HG03108 (cell line): Measurements from ENCODE around the gene ANKRD16.
"Not testable (repeated sequence)": the region's sequence is repeated elsewhere in the genome, so short reads cannot be mapped to it uniquely, and the experiment has no call there.

Source experiments
- ATAC-seq: cut with Tn5 transposase; IDR thresholded peaks from one replicate; pipeline ENCODE4 v1.9.1; 2021; ENCODE audit warnings: moderate library complexity; ENCODE audit not compliant: unreplicated experiment

The ANKRD16 gene

GRCh38 chr10:5889624-5890451 lies at the start of gene ANKRD16, which contains the start of gene FBH1:
Gene ANKRD16, minus strand, starts transcription at chr10:5889893. Its CDS starts 539 bp downstream, at chr10:5889354.
Gene FBH1, plus strand, starts transcription at chr10:5890243. Its CDS starts 103 bp downstream, at chr10:5890346.
- ATAC-seq: peak; percentile 83

- no peak for ATAC-seq
Measured at GRCh38 chr10:5938291-5938690, 48.6 kb upstream of the ANKRD16 start.

DNA sequence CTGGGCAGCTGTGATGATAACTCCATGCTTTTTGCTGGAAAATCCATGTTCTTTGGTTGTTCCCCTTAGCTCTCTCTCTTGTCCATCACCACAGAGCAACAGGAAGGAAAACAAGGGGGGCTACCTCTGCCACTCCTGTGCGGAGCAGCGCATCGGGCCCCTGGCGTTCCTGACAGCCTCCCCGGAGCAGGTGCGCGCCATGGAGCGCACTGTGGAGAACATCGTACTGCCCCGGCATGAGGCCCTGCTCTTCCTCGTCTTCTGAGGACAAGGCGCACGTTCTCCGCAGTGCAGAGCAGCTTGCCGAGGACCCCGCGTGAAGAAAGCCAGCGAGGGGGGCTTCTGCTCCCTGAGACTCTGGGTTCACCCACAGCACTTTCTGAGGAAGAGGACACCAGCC lies 47.3 kb upstream of the ANKRD16 start:
- ATAC-seq: no peak

DNA sequence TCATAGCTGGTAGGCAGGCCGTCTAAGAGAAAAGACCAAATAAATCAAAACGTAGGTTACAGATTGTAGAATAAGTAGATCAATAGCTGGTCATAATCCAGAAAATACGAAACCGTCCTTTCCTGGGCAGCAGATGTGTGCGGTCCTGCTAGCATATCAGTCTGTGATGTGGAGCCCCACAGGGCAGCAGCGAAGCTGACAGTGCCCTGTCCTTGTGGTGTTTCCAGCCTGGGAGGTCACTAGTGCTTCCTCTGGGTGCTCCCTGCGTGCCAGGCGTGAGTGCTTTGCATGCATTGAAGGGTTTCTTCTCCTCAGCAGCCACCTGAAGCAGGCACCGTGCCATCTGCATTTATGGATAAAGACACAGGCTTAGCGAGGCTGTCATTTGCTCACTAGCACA lies 45.9 kb upstream of the ANKRD16 start:
- no peak for ATAC-seq

DNA sequence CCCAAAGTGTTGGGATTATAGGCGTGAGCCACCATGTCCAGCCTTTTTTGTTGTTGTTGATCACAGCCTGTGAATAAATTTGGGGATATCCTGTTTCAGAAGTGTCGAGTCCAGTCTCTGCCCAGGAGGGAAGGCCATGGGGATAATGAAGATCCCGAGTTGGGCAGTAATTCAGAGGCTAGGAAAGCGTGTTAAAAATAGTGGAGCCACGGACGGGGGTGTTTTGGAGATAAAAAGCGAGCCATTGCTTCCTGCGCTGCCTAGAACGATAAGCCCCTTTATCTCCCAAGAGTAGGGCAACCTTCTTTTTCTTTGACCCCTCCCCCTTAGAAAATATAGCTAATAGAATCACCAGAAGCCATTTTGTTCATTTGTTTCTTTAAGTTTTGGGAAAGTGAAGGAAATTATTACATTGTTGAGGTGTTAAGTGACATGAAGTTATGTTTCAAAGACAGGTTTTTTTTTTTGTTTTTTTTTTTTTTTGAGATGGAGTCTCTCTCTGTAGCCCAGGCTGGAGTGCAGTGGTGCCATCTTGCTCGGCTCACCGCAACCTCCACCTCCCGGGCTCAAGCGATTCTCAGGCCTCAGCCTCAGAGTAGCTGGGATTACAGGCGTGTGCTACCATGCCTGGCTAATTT lies 44.3 kb upstream of the ANKRD16 start:
- no peak for ATAC-seq

- ATAC-seq: no peak
Measured at GRCh38 chr10:5932345-5932744, 42.7 kb upstream of the ANKRD16 start.

GRCh38 chr10:5930272-5930671 lies 40.6 kb upstream of the ANKRD16 start:
- ATAC-seq: no peak

DNA sequence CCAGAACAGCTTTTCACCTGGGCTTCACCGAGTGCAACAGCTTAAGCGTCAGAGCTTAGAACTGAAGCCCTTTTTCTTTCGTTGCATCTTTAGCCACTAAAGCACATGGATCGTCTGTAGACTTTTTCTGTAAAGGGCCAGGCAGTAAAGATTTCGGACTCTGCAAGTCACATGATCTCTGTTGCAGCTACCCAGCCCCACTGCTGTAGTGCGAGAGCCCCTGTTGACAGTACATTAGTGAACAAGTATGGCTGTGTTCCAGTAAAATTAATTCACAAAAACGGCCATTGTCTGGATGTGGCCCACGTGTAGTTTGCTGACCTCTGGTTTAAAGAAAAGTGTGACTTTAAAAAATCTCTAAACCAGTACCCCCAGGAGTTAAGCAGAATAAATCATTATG lies 39.7 kb upstream of the ANKRD16 start:
- no peak for ATAC-seq

GRCh38 chr10:5927306-5927705 lies 37.6 kb upstream of the ANKRD16 start:
- no peak for ATAC-seq

DNA sequence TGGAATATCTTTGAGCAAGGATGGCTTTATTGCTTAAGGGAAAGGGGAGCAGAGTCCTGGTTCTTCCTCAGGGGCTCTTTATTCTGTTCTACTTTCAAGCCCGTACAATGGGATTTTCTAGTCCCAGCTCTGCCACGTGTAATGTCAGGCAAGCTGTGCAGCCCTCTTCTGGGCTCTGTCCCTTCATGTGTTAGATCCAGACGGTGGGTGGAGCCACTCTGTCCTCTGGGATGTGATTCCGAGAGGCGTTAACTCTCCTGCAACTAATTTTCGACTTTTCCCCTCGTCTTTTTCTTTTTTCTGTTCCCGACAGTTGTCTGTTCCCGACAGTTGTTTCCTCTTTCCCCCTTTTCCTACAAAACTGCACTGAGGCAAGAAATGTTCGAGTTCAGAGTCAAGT lies 35.2 kb upstream of the ANKRD16 start:
- ATAC-seq: no peak

GRCh38 chr10:5921746-5922145 lies 32.1 kb upstream of the ANKRD16 start:
- ATAC-seq: no peak

- no peak for ATAC-seq
Measured at GRCh38 chr10:5919568-5919967, 29.9 kb upstream of the ANKRD16 start.

GRCh38 chr10:5918763-5919162 lies 29.1 kb upstream of the ANKRD16 start:
- no peak for ATAC-seq

- ATAC-seq: no peak
Measured at GRCh38 chr10:5917305-5917704, 27.6 kb upstream of the ANKRD16 start.

DNA sequence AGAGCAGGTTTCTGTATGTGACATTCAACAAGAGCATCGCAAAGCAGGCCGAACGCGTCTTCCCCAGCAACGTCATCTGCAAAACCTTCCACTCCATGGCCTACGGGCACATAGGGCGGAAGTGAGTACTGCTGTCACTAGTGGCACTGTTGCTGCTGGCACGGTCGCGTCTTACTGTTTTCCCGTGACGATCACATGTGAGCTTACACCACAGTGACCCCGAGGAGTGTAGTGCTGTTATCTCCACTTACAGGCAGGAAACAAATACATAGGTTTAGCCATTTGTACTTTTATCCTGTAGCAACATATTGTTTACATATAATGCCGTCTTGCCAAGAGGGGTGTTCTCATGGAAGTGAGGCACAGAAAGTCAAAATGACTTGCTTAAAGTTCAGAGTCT lies 25.8 kb upstream of the ANKRD16 start:
- no peak for ATAC-seq

- ATAC-seq: no peak
Measured at GRCh38 chr10:5913736-5914135, 24.0 kb upstream of the ANKRD16 start.

- no peak for ATAC-seq
Measured at GRCh38 chr10:5911670-5912069, 22.0 kb upstream of the ANKRD16 start.

GRCh38 chr10:5910323-5911100 lies 20.8 kb upstream of the ANKRD16 start:
- no peak for ATAC-seq

DNA sequence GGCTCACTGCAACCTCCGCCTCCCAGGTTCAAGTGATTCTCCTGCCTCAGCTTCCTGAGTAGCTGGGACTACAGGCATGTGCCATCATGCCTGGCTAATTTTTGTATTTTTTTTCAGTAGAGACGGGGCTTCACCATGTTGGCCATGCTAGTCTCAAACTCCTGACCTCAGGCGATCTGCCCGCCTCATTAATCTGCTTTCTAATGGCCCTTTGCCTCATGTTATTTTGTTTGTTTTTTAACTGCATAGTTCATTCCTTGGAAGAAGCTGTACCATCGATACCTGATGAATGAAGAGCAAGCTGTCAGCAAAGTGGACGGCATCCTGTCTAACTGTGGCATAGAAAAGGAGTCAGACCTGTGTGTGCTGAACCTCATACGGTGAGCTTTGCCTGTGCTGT lies 19.0 kb upstream of the ANKRD16 start:
- not testable (repeated sequence) for ATAC-seq

GRCh38 chr10:5906651-5907050 lies 17.0 kb upstream of the ANKRD16 start:
- no peak for ATAC-seq

DNA sequence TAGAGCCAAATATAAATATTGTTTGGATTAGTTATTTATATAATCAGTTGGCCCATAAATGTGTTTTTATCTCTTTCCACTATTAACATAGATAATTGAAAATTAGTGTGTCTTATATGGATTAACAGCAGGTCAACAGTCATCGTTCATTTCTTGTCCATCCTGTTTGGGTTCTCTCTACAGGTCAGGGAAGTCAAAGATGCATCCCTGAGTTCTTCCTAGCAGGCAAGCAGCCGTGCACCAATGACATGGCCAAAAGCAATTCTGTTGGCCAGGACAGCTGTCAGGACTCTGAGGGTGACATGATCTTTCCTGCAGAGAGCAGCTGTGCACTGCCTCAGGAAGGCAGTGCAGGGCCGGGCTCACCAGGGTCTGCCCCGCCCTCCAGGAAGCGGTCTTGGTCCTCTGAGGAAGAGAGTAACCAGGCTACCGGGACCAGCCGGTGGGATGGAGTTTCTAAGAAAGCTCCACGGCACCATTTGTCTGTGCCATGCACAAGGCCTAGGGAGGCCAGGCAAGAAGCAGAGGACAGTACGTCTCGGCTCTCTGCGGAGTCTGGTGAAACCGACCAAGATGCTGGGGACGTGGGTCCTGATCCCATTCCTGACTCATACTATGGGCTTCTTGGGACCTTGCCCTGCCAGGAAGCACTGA lies 16.3 kb upstream of the ANKRD16 start:
- no peak for ATAC-seq
